ENCODE measurements around the gene SYNGR4.
A peak's percentile ranks its signal among the peaks of the same experiment; 100 is the strongest.

Gene SYNGR4

DNA sequence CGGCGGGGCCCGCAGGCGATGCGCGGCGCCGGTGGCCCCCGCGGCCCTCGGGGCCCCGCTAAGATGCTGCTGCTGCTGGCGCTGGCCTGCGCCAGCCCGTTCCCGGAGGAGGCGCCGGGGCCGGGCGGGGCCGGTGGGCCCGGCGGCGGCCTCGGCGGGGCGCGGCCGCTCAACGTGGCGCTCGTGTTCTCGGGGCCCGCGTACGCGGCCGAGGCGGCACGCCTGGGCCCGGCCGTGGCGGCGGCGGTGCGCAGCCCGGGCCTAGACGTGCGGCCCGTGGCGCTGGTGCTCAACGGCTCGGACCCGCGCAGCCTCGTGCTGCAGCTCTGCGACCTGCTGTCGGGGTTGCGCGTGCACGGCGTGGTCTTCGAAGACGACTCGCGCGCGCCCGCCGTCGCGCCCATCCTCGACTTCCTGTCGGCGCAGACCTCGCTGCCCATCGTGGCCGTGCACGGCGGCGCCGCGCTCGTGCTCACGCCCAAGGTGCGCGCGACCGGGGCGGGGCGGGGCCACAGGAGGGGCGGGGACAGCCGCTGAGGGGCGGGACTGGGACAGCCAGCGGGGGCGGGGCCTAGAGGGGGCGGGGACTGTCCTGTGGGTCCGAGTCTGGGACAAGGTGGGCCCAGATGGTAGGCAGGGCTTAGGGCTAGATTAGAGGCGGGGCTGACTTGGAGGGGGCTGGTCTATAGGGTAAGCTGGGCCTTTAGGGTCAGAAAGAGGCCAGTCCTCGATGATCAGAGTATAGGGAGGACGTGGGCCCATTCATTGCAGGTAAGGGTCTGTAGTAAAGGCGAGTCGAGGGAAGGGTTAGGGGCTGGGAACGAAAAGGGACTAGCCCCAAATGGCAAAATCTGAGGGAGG, 34.4 kb downstream of the SYNGR4 start:
- peak; percentile 94 for DNase-seq

DNA sequence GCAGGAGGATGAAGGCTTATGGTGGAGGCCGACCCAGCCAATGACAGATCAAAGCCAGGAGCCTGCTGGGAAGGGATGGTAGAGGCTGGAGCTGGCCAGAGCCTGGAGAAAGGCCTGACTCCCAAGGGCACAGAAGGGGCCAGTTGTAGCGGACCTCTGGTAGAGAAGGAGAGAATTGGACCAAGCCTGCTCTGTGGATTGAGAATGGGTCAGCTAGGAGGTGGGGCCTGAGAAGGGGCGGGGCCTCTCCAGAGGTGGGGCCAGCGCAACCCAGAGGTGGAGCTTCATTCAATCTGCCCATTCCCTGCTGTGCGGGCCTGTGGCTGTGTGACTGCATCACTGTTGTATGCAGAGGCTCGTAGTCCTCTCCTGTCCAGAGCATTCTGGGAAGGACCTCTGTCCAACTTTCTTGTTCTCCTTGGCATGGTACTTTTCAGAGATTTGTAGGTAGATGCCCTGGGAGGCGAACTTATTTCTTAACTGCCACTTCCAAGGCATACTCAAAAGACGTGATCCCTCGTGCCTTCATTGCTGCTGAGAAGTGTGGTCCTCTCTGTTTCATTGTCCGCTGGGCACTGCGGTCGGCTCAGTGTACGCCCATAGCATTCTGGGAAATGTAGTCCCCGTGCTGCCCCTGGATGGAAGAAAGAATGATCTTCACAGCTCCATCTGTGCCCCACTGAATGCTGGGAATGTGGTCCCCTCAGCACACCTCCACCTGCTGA, 36.0 kb downstream of the SYNGR4 start:
- peak; percentile 76 for DNase-seq

DNA sequence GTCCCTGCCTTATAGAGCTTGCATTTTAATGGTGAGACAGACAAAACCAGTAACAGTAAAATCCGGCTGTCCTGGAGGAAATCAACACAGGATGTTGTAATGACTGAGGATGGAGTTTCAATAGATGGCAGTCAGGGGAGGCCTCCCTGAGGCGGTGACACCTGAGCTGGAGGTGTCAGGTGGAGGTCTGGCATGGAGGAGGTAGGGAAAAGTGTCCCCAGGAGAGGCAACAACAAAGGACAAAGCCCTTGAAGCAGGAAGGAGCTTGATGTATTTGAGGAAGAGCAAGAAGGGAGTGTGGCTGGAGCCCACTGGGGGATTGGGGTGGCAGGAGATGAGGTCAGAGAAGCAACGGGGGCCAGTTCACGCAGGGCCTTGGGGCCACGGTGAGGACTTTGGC, 37.1 kb downstream of the SYNGR4 start:
- no peak for DNase-seq

DNA sequence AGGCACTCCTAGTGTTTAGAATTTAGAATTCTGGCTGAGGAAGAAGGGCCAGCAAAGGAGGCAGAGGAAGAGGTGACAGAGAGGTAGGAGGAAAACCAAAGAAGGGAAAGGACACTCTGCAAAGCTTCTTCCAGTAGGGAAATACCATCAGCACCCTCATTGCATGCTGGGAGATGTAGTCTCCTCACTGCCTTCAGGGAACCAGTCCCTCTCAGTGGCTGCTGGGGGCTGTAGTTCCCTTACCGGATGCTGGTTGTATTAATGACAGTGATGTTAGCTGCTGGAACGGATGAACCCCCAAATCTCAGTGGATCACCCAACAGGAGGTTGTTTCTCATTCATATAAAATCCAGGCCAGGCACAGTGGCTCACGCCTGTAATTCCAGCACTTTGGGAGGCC, 39.4 kb downstream of the SYNGR4 start:
- peak; percentile 69 for DNase-seq

DNA sequence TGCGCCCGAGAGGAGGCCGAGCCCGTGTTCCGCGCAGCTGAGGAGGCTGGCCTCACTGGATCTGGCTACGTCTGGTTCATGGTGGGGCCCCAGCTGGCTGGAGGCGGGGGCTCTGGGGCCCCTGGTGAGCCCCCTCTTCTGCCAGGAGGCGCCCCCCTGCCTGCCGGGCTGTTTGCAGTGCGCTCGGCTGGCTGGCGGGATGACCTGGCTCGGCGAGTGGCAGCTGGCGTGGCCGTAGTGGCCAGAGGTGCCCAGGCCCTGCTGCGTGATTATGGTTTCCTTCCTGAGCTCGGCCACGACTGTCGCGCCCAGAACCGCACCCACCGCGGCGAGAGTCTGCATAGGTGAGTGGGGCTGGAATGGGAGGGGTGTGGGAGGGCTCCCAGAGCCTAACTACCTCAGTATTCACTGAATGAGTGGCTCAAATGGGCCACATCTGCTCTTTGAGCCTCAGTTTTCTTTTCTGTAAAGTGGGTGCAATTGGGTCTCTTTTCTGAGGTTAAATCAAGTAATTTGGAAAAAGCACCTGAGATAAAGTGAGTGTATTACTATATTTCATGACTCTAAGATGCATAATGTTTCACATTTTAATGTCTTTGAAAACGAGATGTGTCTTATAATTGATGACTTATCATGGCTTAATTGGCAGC, 41.0 kb downstream of the SYNGR4 start:
- DNase-seq = no peak

DNA sequence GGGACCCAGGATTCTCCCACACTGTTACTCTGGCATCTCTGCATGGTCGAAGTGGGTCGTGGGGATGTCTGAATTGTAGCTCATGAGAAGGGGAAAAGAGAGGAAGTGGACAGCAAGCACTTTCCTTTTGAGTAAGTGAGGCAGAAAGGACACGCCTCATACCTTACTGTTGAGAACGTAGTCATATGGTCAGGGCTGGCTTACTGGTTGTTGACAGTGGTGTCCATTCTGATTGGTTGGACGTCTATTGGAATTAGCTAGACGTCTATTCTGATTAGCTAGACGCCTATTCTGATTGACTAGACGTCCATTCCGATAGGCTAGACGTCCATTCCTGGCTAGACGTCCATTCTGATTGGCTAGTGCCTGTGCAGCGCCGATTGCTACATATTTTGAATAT, 41.7 kb downstream of the SYNGR4 start:
- no peak for DNase-seq

DNA sequence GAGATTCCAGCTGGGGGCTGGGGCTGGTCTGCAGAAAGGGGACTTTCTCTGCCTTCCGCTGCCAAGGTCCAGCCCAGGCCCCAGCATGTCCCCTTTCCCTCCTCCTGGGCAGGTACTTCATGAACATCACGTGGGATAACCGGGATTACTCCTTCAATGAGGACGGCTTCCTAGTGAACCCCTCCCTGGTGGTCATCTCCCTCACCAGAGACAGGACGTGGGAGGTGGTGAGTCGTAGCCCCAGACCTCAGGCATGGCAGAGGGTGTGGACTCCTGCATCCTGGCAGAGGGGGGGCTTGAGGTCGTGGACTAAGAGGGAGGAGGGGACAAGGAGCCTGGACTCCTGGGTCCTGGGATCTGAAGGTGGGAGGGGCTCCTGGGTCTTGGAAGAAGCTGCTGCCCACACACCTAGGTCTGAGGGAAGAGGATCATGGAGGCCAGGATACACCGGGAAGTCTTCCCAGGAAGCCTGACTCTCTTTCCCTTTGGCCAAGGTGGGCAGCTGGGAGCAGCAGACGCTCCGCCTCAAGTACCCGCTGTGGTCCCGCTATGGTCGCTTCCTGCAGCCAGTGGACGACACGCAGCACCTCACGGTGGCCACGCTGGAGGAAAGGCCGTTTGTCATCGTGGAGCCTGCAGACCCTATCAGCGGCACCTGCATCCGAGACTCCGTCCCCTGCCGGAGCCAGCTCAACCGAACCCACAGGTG, 49.9 kb downstream of the SYNGR4 start:
- no peak for DNase-seq

DNA sequence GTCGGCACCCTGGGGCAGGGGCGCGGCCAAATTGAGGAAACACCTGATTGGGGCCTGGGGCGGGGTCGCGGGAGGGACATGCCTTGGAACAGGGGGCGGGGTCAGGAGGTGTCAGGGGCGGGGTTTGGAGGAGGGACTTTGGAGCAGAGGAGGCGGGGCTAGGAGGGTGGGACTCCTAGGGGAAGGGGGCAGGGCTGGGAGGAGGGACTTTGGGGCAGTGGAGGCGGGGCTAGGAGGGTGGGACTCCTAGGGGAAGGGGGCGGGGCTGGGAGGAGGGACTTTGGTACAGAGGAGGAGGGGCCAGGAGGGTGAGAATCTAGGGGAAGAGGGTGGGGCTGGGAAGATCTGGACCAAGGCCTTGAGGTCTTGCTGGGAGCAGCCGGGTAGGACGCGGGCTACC, 51.2 kb downstream of the SYNGR4 start:
- peak; percentile 83 for DNase-seq

DNA sequence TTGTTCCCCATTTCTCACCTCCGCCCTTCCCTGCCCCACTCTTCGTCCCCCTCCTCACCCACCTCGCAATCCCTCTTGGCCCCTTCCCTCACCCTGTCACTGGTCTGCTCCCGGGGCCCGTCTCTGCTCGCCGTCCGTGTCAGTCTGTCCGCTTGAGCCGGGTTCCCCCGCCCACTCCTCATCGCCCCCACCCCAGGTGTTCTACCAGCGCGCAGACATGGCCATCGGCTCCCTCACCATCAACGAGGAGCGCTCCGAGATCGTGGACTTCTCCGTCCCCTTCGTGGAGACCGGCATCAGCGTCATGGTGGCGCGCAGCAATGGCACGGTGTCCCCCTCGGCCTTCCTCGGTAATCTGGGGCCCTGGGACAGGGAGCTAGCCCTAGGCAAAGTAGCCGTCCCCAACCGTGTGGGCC, 51.6 kb downstream of the SYNGR4 start:
- no peak for DNase-seq

DNA sequence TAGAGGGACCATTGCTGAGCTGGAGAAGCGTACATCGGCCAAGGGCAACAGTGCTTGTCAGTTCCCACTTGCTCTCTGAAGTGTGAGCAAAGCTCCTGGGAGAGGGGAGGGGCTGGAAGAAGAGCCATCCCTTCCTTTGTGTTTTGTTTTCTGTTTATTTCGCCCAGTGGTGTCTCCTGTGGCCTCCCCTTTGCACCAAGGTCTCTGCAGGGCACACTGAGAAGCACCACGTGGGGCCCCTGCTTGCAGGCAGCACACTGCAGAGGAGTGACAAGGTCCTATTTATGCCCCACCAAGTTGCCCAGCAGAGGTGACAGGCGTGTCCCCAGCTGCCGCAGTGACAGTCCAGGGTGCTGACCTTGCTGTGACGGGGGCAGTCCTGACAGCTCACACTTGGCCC, 53.3 kb downstream of the SYNGR4 start:
- no peak for DNase-seq

DNA sequence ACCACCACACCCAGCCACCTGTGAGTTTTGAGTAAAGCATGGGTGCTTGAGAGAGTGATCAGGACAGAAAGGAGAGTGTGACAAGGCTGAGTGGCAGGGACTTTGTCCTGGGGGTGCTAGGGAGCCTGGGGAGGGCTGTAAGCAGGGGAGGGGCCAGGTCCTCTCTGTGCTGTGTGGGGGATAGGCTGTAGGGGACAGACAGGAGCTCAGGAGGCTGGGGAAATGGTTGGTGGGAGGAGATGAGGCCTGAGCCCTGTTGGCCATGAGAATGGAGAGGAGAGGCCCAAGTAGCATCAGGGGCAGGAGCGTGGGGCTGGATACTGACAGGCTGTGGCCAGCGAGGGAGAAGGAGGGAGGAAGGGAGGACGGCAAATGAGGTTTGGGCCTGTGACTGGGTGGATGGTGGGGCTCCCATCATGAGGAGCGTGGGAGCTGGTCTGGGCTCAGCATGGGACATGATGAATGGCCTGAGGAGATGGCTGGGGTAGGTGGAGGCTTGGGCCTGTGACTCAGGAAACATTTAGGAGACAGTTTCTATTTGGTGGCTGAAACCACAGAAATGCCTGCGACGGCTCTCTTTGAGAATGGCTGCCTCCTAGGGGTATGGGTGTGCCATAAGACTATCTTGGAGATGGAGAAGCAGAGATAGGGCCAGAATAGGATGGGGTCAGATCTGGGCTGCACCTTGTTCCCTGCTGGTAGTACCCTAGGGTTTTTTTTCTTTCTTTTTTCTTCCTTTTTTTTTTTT, 54.3 kb downstream of the SYNGR4 start:
- no peak for DNase-seq

DNA sequence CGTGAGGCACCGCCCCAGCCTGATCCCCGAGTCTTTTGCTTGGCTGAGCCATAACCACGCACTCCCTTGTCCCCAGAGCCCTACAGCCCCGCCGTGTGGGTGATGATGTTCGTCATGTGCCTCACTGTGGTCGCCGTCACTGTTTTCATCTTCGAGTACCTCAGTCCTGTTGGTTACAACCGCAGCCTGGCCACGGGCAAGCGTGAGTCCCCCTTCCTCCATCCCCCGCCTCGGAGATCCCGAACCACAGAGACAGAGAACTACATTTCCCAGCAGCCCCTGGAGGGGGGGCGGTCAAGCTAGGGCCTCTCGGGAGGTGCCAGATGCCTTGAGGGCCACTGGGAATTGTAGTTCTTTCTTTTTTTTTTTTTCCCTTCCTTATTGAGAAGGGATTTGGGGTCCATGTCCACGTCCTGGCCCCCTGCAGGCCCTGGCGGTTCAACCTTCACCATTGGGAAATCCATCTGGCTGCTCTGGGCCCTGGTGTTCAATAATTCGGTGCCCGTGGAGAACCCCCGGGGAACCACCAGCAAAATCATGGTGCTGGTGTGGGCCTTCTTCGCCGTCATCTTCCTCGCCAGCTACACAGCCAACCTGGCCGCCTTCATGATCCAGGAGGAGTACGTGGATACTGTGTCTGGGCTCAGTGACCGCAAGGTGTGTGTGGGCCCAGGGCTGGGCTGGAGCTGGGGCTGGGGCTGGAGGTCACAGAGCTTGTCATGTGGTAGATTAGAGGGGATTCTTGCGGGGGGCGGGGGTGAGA, 55.2 kb downstream of the SYNGR4 start:
- peak; percentile 88 for DNase-seq

DNA sequence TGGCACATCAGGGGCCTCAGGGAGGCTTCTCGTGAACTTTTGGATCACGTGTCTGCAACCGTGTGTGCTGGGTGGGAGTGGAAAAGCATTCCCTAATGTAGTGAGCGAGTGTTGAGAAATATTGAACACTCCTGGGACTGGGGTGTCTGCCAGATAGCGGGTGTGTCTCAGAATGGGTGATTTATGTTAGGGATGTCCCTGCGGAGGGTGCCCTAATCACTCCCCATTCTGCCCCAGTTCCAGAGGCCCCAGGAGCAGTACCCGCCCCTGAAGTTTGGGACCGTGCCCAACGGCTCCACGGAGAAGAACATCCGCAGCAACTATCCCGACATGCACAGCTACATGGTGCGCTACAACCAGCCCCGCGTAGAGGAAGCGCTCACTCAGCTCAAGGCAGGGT, 57.4 kb downstream of the SYNGR4 start:
- DNase-seq = no peak

DNA sequence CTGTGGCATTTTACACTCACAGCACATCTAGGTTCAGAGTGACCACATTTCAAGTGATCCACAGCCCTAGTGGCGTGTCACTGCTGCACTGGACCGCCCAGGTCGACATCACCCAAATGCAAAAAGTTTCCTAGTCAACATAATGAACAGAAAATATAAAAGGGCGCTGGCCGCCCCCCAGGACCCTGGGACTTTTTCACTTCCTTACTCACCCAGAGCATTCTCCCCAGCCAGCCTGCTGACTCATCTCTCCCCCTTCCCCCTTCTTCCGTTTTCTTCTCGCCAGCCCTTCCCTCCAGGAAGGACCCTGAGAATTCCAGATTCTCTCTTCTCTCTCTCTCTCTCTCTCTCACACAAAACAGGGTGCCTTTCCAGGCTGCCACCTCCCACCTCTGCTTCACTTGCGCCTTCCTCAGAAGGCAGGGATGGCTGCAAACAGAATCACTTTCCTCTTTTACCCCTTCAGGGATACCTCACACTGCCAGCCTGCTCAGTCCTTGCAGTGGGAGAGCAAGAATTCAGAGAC, 60.6 kb downstream of the SYNGR4 start:
- no peak for DNase-seq
